Body of pancreas (tissue), 4 donors: ENCODE results near the gene NEXN.

Source experiments
- CTCF ChIP-seq, 7 experiments: fragments of 450-650 bp in 4 of 7; fragments of 200-600 bp in 3 of 7; sonication (generic) in 3 of 7; IDR thresholded peaks; one replicate each; pipeline ENCODE4 v1.5.1; 2016 to 2019; ENCODE audit warnings: antibody characterized with exemption in 7 of 7
- POLR2A ChIP-seq, 3 donors: fragments of 450-650 bp; IDR thresholded peaks; one replicate each; pipeline ENCODE4 v1.6.1; 2016; ENCODE audit warnings: antibody characterized with exemption in 3 of 3, mild to moderate bottlenecking in 2 of 3

GRCh38 chr1:77976433-77977076 is 88.1 kb downstream of the NEXN start:
- TF ChIP-seq CTCF (IDR thresholded peaks at IDR 0.05): no peak
- TF ChIP-seq POLR2A (IDR thresholded peaks at IDR 0.05): no peak
